Fibroblast of lung (primary cell): Measurements from ENCODE around the gene CACNA1S. TPM values are rescaled to one million over a fixed set of nuclear protein-coding genes. Genes with fewer than 3 reads are reported as not detected.

ENCODE experiments used
- DNase-seq, 2 donors: peaks; one replicate each; pipeline versions ENCODE4 v3.0.0 to v3.0.0-alpha.2; 2010; ENCODE audit warnings: low read depth in 2 of 2
- H2AFZ ChIP-seq: 2 replicates; pipeline ENCODE4 v1.5.1; 2012; ENCODE audit warnings: low read length, control low read depth, inconsistent platforms
- H3K27ac ChIP-seq: 2 replicates; pipeline ENCODE4 v1.5.1; 2011; ENCODE audit warnings: low read length, control low read depth; ENCODE audit not compliant: insufficient read depth
- H3K27me3 ChIP-seq: 2 replicates; pipeline ENCODE4 v1.5.1; 2011; ENCODE audit warnings: mild to moderate bottlenecking, low read length; ENCODE audit not compliant: control insufficient read depth, insufficient read depth
- H3K36me3 ChIP-seq: 2 replicates; pipeline ENCODE4 v1.5.1; 2011; ENCODE audit warnings: low read length; ENCODE audit not compliant: control insufficient read depth, insufficient read depth
- H3K4me1 ChIP-seq: 2 replicates; pipeline ENCODE4 v1.5.1; 2011; ENCODE audit warnings: low read length; ENCODE audit not compliant: control insufficient read depth, insufficient read depth; ENCODE audit errors: extremely low read depth
- H3K4me2 ChIP-seq: 2 replicates; pipeline ENCODE4 v1.5.1; 2011; ENCODE audit warnings: low read length, control low read depth; ENCODE audit not compliant: insufficient read depth; ENCODE audit errors: extremely low read depth
- H3K4me3 ChIP-seq, 4 experiments: fragments of 200-600 bp in 1 of 4; sonication (generic) in 1 of 4; replicated peaks in 1 of 4; 2 replicates each; pipeline ENCODE4 v1.5.1; 2011 to 2016; ENCODE audit warnings: low read length in 4 of 4, low read depth in 3 of 4, mild to moderate bottlenecking in 3 of 4, control low read depth in 2 of 4, inconsistent platforms in 1 of 4, mixed read lengths in 1 of 4; ENCODE audit not compliant: insufficient read depth in 1 of 4; ENCODE audit errors: control extremely low read depth in 1 of 4
- H3K79me2 ChIP-seq: 2 replicates; pipeline ENCODE4 v1.5.1; 2012; ENCODE audit warnings: mild to moderate bottlenecking, low read length, inconsistent platforms; ENCODE audit not compliant: control insufficient read depth, insufficient read depth
- H3K9ac ChIP-seq: 2 replicates; pipeline ENCODE4 v1.5.1; 2011; ENCODE audit warnings: mild to moderate bottlenecking, low read length, control low read depth; ENCODE audit not compliant: insufficient read depth
- H3K9me3 ChIP-seq: 2 replicates; pipeline ENCODE4 v1.5.1; 2012; ENCODE audit warnings: low read depth, low read length; ENCODE audit not compliant: control insufficient read depth, insufficient read depth
- H4K20me1 ChIP-seq: 2 replicates; pipeline ENCODE4 v1.5.1; 2011; ENCODE audit warnings: low read length; ENCODE audit not compliant: control insufficient read depth, insufficient read depth; ENCODE audit errors: extremely low read depth
- EZH2 ChIP-seq: IDR thresholded peaks from 2 replicates; pipeline ENCODE4 v1.5.1; 2012; ENCODE audit warnings: low read length, control low read depth, mild to moderate bottlenecking; ENCODE audit errors: missing control alignments
- polyA plus RNA-seq, 2 donors: library from polyadenylated mRNA; depleted of rRNA in 1 of 2; stranded (reverse) in 1 of 2; unstranded in 1 of 2; fragments of >200 nt; gene quantifications; 2 replicates each; pipeline ENCODE4 v1.2.1, GENCODE V29; 2011 to 2012; ENCODE audit warnings: missing spikeins in 1 of 2
- total RNA-seq: library from RNA; depleted of rRNA; stranded (reverse); fragments of >200 nt; gene quantifications from 2 replicates; pipeline ENCODE4 v1.2.1, GENCODE V29; 2014
- TF ChIP-seq, protein P1 (sequence below), 2 donors: IDR thresholded peaks in 1 of 2; conservative IDR thresholded peaks in 1 of 2; 1 replicate in 1 of 2; 2 replicates in 1 of 2; pipeline ENCODE4 v1.5.1; 2011 to 2012; ENCODE audit warnings: low read length in 2 of 2, control low read depth in 1 of 2, inconsistent platforms in 1 of 2, low read depth in 1 of 2, mild to moderate bottlenecking in 1 of 2

The CACNA1S gene
- total and polyA plus RNA-seq, 2 donors (not counting 1 experiment from before 2014, with no cell fraction given) = not detected

DNA sequence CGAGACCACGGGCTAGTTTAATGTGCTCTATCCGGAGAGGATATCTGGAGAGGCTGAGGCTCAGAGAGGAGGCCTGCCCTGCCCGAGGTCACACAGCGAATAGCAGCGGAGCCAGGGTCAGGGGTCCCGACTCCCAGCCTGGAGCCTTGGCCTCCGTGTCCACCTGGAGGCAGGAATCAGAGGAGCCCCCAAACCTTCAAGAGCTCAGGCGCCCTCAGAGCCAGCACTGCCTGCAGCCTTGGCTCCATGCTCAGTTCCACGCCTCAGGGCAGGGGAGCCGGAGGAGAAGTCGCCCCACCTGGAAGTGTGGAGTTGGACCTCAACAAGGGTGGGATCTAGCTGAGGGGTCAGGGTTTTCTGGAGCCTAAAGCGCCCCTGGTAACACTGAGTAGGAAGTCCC lies 16.7 kb upstream of the CACNA1S start:
- no peak for DNase-seq
- no peaks in the 10 kb centered on the region for H3K4me1 ChIP-seq
- H3K79me2 ChIP-seq = no peaks in the 10 kb centered on the region
- no peak for TF ChIP-seq EZH2
- TF ChIP-seq, protein P1, sequence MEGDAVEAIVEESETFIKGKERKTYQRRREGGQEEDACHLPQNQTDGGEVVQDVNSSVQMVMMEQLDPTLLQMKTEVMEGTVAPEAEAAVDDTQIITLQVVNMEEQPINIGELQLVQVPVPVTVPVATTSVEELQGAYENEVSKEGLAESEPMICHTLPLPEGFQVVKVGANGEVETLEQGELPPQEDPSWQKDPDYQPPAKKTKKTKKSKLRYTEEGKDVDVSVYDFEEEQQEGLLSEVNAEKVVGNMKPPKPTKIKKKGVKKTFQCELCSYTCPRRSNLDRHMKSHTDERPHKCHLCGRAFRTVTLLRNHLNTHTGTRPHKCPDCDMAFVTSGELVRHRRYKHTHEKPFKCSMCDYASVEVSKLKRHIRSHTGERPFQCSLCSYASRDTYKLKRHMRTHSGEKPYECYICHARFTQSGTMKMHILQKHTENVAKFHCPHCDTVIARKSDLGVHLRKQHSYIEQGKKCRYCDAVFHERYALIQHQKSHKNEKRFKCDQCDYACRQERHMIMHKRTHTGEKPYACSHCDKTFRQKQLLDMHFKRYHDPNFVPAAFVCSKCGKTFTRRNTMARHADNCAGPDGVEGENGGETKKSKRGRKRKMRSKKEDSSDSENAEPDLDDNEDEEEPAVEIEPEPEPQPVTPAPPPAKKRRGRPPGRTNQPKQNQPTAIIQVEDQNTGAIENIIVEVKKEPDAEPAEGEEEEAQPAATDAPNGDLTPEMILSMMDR (conservative IDR thresholded peaks at IDR 0.05 in 1 of 2, IDR thresholded peaks at IDR 0.05 in 1 of 2; ENCODE audit: low read depth in 1 of 2, low read length in 2 of 2) = no peak
- H3K4me3 ChIP-seq = no peak overlapping the region
- H2AFZ ChIP-seq = no peak overlapping the region
- no peaks in the 10 kb centered on the region for H3K36me3 ChIP-seq
- H3K27me3 ChIP-seq = peaks cover 15% of the 10 kb centered on the region
- H4K20me1 ChIP-seq = no peaks in the 10 kb centered on the region
- H3K4me2 ChIP-seq = no peak overlapping the region
- H3K9me3 ChIP-seq = no peaks in the 10 kb centered on the region
- H3K9ac ChIP-seq = no peak overlapping the region
- H3K27ac ChIP-seq = no peak overlapping the region

DNA sequence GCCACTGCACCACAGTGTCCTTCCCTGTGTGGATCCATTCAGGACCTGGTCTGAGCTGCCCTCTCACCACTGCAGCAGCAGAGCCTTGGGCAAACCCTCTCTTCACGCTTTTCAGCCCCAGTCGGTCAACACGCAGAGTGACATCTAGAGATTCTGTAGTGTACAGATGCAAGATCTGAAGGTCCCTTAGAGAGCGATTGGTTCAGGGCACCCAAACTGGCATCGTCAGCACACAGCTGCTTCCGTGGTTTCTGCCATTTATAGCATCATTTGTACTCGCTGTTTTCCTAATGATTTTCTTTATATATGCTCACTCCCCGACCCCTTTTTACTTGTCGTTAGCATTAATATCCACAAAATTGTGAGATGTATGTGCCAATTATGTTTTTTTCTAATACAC lies 16.2 kb upstream of the CACNA1S start:
- no peak overlapping the region for H2AFZ ChIP-seq
- no peaks in the 10 kb centered on the region for H3K79me2 ChIP-seq
- no peak overlapping the region for H3K4me3 ChIP-seq
- H3K27ac ChIP-seq = no peak overlapping the region
- no peak overlapping the region for H3K9ac ChIP-seq
- peaks cover 20% of the 10 kb centered on the region for H3K27me3 ChIP-seq
- no peak overlapping the region for H3K4me2 ChIP-seq
- TF ChIP-seq, protein P1 (conservative IDR thresholded peaks at IDR 0.05 in 1 of 2, IDR thresholded peaks at IDR 0.05 in 1 of 2; ENCODE audit: low read depth in 1 of 2, low read length in 2 of 2) = no peak
- no peak for TF ChIP-seq EZH2
- no peaks in the 10 kb centered on the region for H3K9me3 ChIP-seq
- DNase-seq = no peak
- H4K20me1 ChIP-seq = no peaks in the 10 kb centered on the region
- H3K4me1 ChIP-seq = no peaks in the 10 kb centered on the region
- H3K36me3 ChIP-seq = no peaks in the 10 kb centered on the region

DNA sequence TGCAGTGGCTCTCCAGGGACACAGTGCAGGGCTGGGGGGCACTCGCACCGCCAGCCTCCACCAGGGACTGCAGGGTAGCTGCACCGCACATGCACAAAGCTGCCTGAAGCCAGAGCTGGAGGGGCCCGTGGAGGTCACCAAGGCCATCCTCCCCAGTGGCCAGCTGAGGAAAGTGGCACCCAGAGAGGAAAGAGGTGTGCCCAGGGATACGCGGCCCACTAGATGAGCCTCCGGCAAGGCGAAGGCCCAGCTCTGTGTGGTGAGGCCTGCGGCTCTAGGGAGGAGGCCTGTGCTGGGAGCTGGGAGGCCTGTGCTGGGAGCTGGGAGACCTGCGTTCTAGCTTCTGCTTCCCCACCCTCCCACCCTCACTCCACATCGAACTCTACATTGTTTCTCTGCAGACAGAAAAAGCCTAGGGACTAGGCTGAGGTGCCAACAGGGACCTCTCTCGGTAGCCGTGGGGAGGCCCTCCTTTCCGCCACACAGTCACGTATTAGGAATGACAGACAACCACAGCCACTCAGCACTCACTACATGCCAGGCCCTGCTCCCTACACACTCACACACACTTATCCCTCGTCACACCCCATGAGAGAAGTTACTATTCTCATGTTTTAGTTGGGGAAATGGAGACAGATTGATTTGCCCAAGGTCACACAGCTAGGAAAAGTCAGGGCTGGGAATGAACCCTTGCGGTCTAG lies 15.7 kb upstream of the CACNA1S start:
- no peak overlapping the region for H3K4me2 ChIP-seq

More for the DNA sequence above, 15.7 kb upstream of the CACNA1S start:
- no peak overlapping the region for H3K9ac ChIP-seq
- H3K4me3 ChIP-seq = no peak overlapping the region
- H3K4me1 ChIP-seq = no peaks in the 10 kb centered on the region
- H3K9me3 ChIP-seq = no peaks in the 10 kb centered on the region
- no peaks in the 10 kb centered on the region for H3K79me2 ChIP-seq
- H4K20me1 ChIP-seq = no peaks in the 10 kb centered on the region
- H3K27me3 ChIP-seq = peaks cover 21% of the 10 kb centered on the region
- no peak overlapping the region for H2AFZ ChIP-seq
- no peak overlapping the region for H3K27ac ChIP-seq
- H3K36me3 ChIP-seq = no peaks in the 10 kb centered on the region
- TF ChIP-seq EZH2 = no peak
- TF ChIP-seq, protein P1 (conservative IDR thresholded peaks at IDR 0.05 in 1 of 2, IDR thresholded peaks at IDR 0.05 in 1 of 2; ENCODE audit: low read depth in 1 of 2, low read length in 2 of 2) = no peak
- peak; percentile 50 to 78 for DNase-seq
